Keratinocyte (primary cell): ENCODE data around the gene CCDC40. TPM values are rescaled to one million over a fixed set of nuclear protein-coding genes. Genes with fewer than 3 reads are reported as not detected.

Source experiments
- DNase-seq: peaks from one replicate; pipeline ENCODE4 v3.0.0-alpha.2; 2011; ENCODE audit warnings: low read depth, missing footprints, low spot score
- FAIRE-seq: peaks from 2 replicates; lab custom pipeline; 2011; peaks lifted over from hg19 to GRCh38; lab: Jason Lieb, UNC
- H2AFZ ChIP-seq: 2 replicates; pipeline ENCODE4 v1.6.0; 2012; ENCODE audit warnings: low read length, control low read depth, inconsistent platforms; ENCODE audit not compliant: control insufficient read depth
- H3K27ac ChIP-seq: 2 replicates; pipeline ENCODE4 v1.5.1; 2011; ENCODE audit warnings: low read length; ENCODE audit not compliant: control insufficient read depth, insufficient read depth
- H3K27me3 ChIP-seq: 3 replicates; pipeline ENCODE4 v1.6.0; 2011; ENCODE audit warnings: low read length; ENCODE audit not compliant: control insufficient read depth, insufficient read depth; ENCODE audit errors: extremely low read depth
- H3K36me3 ChIP-seq, 2 experiments: 2 replicates in 1 of 2; 3 replicates in 1 of 2; pipeline ENCODE4 v1.5.1; 2011; ENCODE audit warnings: low read length in 2 of 2, mild to moderate bottlenecking in 1 of 2; ENCODE audit not compliant: control insufficient read depth in 2 of 2, insufficient read depth in 2 of 2; ENCODE audit errors: extremely low read depth in 1 of 2
- H3K4me1 ChIP-seq: 3 replicates; pipeline ENCODE4 v1.5.1; 2011; ENCODE audit warnings: low read length; ENCODE audit not compliant: control insufficient read depth, insufficient read depth; ENCODE audit errors: extremely low read depth
- H3K4me2 ChIP-seq: 3 replicates; pipeline ENCODE4 v1.6.0; 2011; ENCODE audit warnings: low read depth, low read length; ENCODE audit not compliant: control insufficient read depth, insufficient read depth; ENCODE audit errors: extremely low read depth
- H3K4me3 ChIP-seq, 3 experiments: fragments of 200-600 bp in 1 of 3; sonication (generic) in 1 of 3; 2 replicates in 2 of 3; 3 replicates in 1 of 3; pipeline ENCODE4 v1.5.1; 2011 to 2016; ENCODE audit warnings: low read length in 3 of 3, mild to moderate bottlenecking in 3 of 3, control low read depth in 2 of 3, inconsistent platforms in 1 of 3, low read depth in 1 of 3, mixed read lengths in 1 of 3, mixed run types in 1 of 3, moderate library complexity in 1 of 3; ENCODE audit not compliant: control insufficient read depth in 2 of 3, insufficient read depth in 2 of 3; ENCODE audit errors: extremely low read depth in 1 of 3
- H3K79me2 ChIP-seq: 2 replicates; pipeline ENCODE4 v1.6.0; 2012; ENCODE audit warnings: low read length; ENCODE audit not compliant: control insufficient read depth, insufficient read depth
- H3K9ac ChIP-seq: 3 replicates; pipeline ENCODE4 v1.6.0; 2011; ENCODE audit warnings: low read length; ENCODE audit not compliant: control insufficient read depth, insufficient read depth; ENCODE audit errors: extremely low read depth
- H3K9me1 ChIP-seq: 3 replicates; pipeline ENCODE4 v1.6.0; 2011; ENCODE audit warnings: low read length; ENCODE audit not compliant: control insufficient read depth, insufficient read depth; ENCODE audit errors: extremely low read depth
- H3K9me3 ChIP-seq: 2 replicates; pipeline ENCODE4 v1.5.1; 2012; ENCODE audit warnings: low read depth, low read length; ENCODE audit not compliant: control insufficient read depth
- H4K20me1 ChIP-seq: 3 replicates; pipeline ENCODE4 v1.6.0; 2011; ENCODE audit warnings: low read length; ENCODE audit not compliant: control insufficient read depth, insufficient read depth; ENCODE audit errors: extremely low read depth
- CTCF ChIP-seq, 3 experiments: IDR thresholded peaks in 1 of 3; conservative IDR thresholded peaks in 1 of 3; optimal IDR thresholded peaks in 1 of 3; 2 replicates in 2 of 3; 3 replicates in 1 of 3; pipeline versions ENCODE3 to v1.5.1; 2011; ENCODE audit warnings: low read length in 3 of 3, mild to moderate bottlenecking in 3 of 3, moderate library complexity in 2 of 3, control low read depth in 1 of 3, inconsistent platforms in 1 of 3; ENCODE audit not compliant: insufficient read depth in 2 of 3; ENCODE audit errors: extremely low read depth in 1 of 3
- EZH2 ChIP-seq: IDR thresholded peaks from one replicate; pipeline ENCODE4 v1.6.1; 2012; ENCODE audit warnings: inconsistent platforms, mild to moderate bottlenecking, low read length, moderate library complexity
- dilution Hi-C: fragments of 300-500 bp; cut with MboI; formaldehyde crosslinking; loops from one replicate; pipeline ENCODE4 v1.7.0; 2020; ENCODE audit warnings: low sequenced_read_pairs; ENCODE audit not compliant: extremely low pct_ligation_motif_present
- polyA plus RNA-seq, 5 experiments: library from polyadenylated mRNA; depleted of rRNA in 3 of 5; stranded (reverse) in 3 of 5; stranded (forward) in 1 of 5; unstranded in 1 of 5; fragments of >200 nt; gene quantifications; 1 replicate in 1 of 5; 2 replicates in 3 of 5; 3 replicates in 1 of 5; pipeline versions ENCODE4 v1.2.1 to v1.2.3, GENCODE V29; 2011 to 2012; ENCODE audit warnings: missing spikeins in 2 of 5, low read depth in 1 of 5, low replicate concordance in 1 of 5

The CCDC40 gene
- polyA plus RNA-seq, 1 donor (not counting 4 experiments of a cell fraction or from before 2014, with no cell fraction given), result 2.4 TPM

- H3K27ac ChIP-seq, result no peak overlapping the region
- dilution Hi-C loops, result no loop called here
- H3K9me1 ChIP-seq, result no peaks in the 10 kb centered on the region
- no peak overlapping the region for H3K9ac ChIP-seq
- H3K79me2 ChIP-seq, result no peaks in the 10 kb centered on the region
- no peaks in the 10 kb centered on the region for H3K36me3 ChIP-seq
- TF ChIP-seq EZH2, result no peak
- no peak for TF ChIP-seq CTCF (optimal IDR thresholded peaks at IDR 0.05 in 1 of 3, IDR thresholded peaks at IDR 0.05 in 1 of 3, conservative IDR thresholded peaks at IDR 0.05 in 1 of 3; ENCODE audit: extremely low read depth in 1 of 3, insufficient read depth in 2 of 3, low read length in 3 of 3)
- H3K9me3 ChIP-seq, result no peaks in the 10 kb centered on the region
- H4K20me1 ChIP-seq, result no peaks in the 10 kb centered on the region
- H3K4me3 ChIP-seq, result no peak overlapping the region
- H2AFZ ChIP-seq, result no peak overlapping the region
- H3K27me3 ChIP-seq, result peaks cover 7% of the 10 kb centered on the region
- DNase-seq (no peak), FAIRE-seq (no peak)
- H3K4me2 ChIP-seq, result no peak overlapping the region
- H3K4me1 ChIP-seq, result no peaks in the 10 kb centered on the region
Observed at GRCh38 chr17:80080081-80080480, 43.6 kb downstream of the CCDC40 start.

- dilution Hi-C loops, result no loop called here
- Histone ChIP-seq H2AFZ (no peak overlapping the region), H3K4me1 (no peaks in the 10 kb centered on the region), H3K4me3 (no peak overlapping the region), H3K79me2 (no peaks in the 10 kb centered on the region), H3K27ac (no peak overlapping the region), H4K20me1 (no peaks in the 10 kb centered on the region), H3K4me2 (no peak overlapping the region), H3K9me3 (no peaks in the 10 kb centered on the region), H3K9me1 (no peaks in the 10 kb centered on the region), H3K27me3 (peaks cover 7% of the 10 kb centered on the region), H3K36me3 (no peaks in the 10 kb centered on the region), H3K9ac (no peak overlapping the region)
- no peak for TF ChIP-seq CTCF (optimal IDR thresholded peaks at IDR 0.05 in 1 of 3, IDR thresholded peaks at IDR 0.05 in 1 of 3, conservative IDR thresholded peaks at IDR 0.05 in 1 of 3; ENCODE audit: extremely low read depth in 1 of 3, insufficient read depth in 2 of 3, low read length in 3 of 3)
- no peak for TF ChIP-seq EZH2
- FAIRE-seq (no peak), DNase-seq (no peak)
Observed at GRCh38 chr17:80081596-80081995, 45.2 kb downstream of the CCDC40 start.
